ENCODE measurements around the gene RAD51B. TPM values are rescaled to one million over a fixed set of nuclear protein-coding genes. Genes with fewer than 3 reads are reported as not detected.

Gene RAD51B
- total RNA-seq, 4 donors from 2014 or later, result 14.0 to 16.4 (median 14.8) TPM

DNA sequence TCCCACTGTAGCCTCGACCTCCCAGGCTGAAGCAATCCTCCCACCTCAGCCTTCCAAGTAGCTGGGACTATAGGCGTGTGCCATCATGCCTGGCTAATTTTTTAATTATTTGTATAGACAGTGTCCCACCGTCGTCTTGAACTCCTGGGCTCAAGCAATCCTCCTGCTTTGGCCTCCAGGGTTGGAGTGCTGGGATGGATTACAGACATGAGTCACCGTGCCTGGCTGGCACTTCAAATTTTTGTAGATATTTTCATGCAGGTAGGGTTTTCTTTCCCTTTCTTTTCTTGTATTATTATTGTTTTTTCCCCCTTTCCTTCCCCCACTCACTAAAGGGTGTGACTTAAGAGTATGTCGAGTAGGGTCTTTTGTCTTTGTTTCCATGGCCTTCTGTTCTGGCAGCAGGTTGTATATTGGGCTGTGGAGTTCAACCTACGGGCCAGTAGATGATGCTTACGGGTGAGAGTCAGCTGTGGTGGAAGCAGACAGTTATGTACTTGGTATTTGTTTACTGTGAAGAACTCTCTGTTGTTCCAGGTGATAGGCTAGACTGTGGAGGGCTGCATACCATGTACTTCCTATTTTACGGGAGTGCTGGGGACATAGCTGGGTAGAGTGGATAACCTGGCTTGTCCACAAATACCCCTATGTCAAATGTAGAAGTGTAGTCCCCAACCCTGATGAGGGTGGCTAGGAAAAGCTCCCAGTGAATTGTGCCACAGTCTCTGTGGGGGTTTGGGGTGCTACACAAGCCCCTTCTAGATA, 30.7 kb downstream of the RAD51B start:
- TF ChIP-seq CTCF (IDR thresholded peaks at IDR 0.05) (no peak), POLR2A (IDR thresholded peaks at IDR 0.05) (no peak)
- 84 to 97% methylated on average over 9 of the region's 9 CpGs for WGBS, 2 donors

GRCh38 chr14:67851785-67852410, 32.3 kb downstream of the RAD51B start:
- H3K27ac ChIP-seq, result no peak overlapping the region
- whole genome bisulfite sequencing, 2 donors, result 89 to 94% methylated on average over 6 to 9 of the region's 9 CpGs
- TF ChIP-seq CTCF (IDR thresholded peaks at IDR 0.05) (no peak), POLR2A (IDR thresholded peaks at IDR 0.05) (no peak)
- H3K4me3 ChIP-seq (replicated peaks in 1 of 3), result no peak overlapping the region
- H3K36me3 ChIP-seq, result no peaks in the 10 kb centered on the region
- peaks cover 0 to 3% of the 10 kb centered on the region in 2 donors for H3K4me1 ChIP-seq
- H3K9me3 ChIP-seq, result no peaks in the 10 kb centered on the region
- intact Hi-C loops (cut with DNase I), result no loop called here
- no peaks in the 10 kb centered on the region for H3K27me3 ChIP-seq
- no peak for DNase-seq

More for the DNA sequence above, 30.7 kb downstream of the RAD51B start:
- no peak overlapping the region for H3K4me3 ChIP-seq (replicated peaks in 1 of 3)
- H3K36me3 ChIP-seq, result no peaks in the 10 kb centered on the region
- H3K9me3 ChIP-seq, result no peaks in the 10 kb centered on the region
- no peaks in the 10 kb centered on the region for H3K4me1 ChIP-seq
- H3K27me3 ChIP-seq, result no peaks in the 10 kb centered on the region
- DNase-seq, result no peak
- no peak overlapping the region for H3K27ac ChIP-seq
- intact Hi-C loops (cut with DNase I), result no loop called here

DNA sequence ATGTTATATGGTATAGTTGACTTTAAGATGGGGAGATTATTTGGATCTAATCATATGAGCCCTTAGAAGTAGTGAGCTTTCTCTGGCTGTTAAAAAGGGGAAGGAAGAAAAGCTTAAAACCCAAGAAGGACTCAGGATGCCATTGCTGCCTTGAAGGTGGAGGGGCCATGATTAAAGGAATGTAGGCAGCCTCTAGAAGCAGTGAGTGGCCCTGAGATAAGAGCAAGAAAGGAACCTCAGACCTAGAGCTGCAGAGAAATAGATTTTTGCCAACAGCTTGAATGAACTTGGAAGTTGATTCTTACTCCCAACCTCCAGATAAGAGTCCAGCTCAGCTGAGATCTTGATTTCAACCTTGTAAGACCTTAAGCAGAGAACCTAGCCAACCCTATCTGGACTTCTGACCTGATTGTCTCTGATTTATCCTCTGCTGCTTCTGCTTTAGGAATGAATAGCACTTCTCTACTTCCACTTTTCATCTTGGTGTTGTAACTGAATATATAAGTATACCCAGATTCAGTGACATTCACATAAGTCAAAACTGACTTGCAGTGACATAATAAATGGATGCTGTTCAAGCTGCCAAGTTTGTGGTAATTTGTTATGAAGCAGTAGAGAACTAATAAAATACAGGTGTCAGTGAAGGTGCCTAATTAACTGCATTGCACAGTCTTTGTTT, 33.5 kb downstream of the RAD51B start:
- Histone ChIP-seq H3K36me3 (no peaks in the 10 kb centered on the region), H3K27me3 (no peaks in the 10 kb centered on the region), H3K4me1 (peaks cover 0 to 4% of the 10 kb centered on the region in 2 donors), H3K4me3 (replicated peaks in 1 of 3) (no peak overlapping the region), H3K9me3 (no peaks in the 10 kb centered on the region), H3K27ac (no peak overlapping the region)
- DNase-seq, result no peak
- no peak for TF ChIP-seq CTCF (IDR thresholded peaks at IDR 0.05)
- TF ChIP-seq POLR2A (IDR thresholded peaks at IDR 0.05), result no peak
- intact Hi-C loops (cut with DNase I), result no loop called here

- intact Hi-C loops (cut with DNase I), result no loop called here
- TF ChIP-seq POLR2A (IDR thresholded peaks at IDR 0.05) (no peak), CTCF (IDR thresholded peaks at IDR 0.05) (no peak)
- no peaks in the 10 kb centered on the region for H3K9me3 ChIP-seq
- no peak overlapping the region for H3K27ac ChIP-seq
- H3K27me3 ChIP-seq, result no peaks in the 10 kb centered on the region
- H3K36me3 ChIP-seq, result no peaks in the 10 kb centered on the region
- 83 to 90% methylated on average over 3 of the region's 3 CpGs for WGBS, 2 donors
- peaks cover 0 to 4% of the 10 kb centered on the region in 2 donors for H3K4me1 ChIP-seq
- DNase-seq, result no peak
- H3K4me3 ChIP-seq (replicated peaks in 1 of 3), result no peak overlapping the region
These were observed 34.1 kb downstream of the RAD51B start for GRCh38 chr14:67853715-67854114.

DNA sequence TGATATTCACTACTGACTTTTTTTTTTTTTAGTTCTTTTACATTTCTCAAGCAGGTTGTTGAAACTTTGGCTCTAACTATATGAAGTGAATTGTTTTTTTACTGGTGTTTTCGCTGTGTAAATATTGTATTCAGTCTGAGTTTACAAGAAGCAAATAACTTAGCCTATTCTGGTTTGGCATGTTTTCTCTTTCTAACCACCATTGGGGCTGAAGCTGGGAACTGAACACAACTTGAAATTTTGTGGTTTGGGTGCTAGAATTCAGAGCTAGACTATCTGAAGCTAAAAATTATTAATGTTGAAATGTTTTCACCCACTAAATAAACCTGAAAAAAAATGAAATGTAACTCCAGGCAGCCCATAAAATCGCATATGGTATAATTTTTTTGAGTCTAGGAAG, 37.2 kb downstream of the RAD51B start:
- peaks cover 0 to 4% of the 10 kb centered on the region in 2 donors for H3K4me1 ChIP-seq
- intact Hi-C loops (cut with DNase I), result no loop called here
- no peaks in the 10 kb centered on the region for H3K9me3 ChIP-seq
- DNase-seq, result no peak
- no peak overlapping the region for H3K27ac ChIP-seq
- WGBS, 2 donors, result 66 to 78% methylated on average over 2 of the region's 2 CpGs
- no peaks in the 10 kb centered on the region for H3K36me3 ChIP-seq
- TF ChIP-seq POLR2A (IDR thresholded peaks at IDR 0.05) (no peak), CTCF (IDR thresholded peaks at IDR 0.05) (no peak)
- H3K27me3 ChIP-seq, result no peaks in the 10 kb centered on the region
- H3K4me3 ChIP-seq (replicated peaks in 1 of 3), result no peak overlapping the region

Data from thyroid gland (tissue), 4 donors.